Right renal pelvis (tissue), 4 donors: Measurements from ENCODE around the gene MACC1. TPM values are rescaled to one million over a fixed set of nuclear protein-coding genes. Genes with fewer than 3 reads are reported as not detected.
"Not testable (repeated sequence)": the region's sequence is repeated elsewhere in the genome, so short reads cannot be mapped to it uniquely, and the experiment has no call there.

Experiments used
- DNase-seq, 4 donors: peaks; one replicate each; pipeline ENCODE4 v3.0.0-alpha.2; 2013; ENCODE audit warnings: low read depth in 4 of 4, low spot score in 3 of 4, missing footprints in 1 of 4
- polyA plus RNA-seq, 4 donors: library from polyadenylated mRNA; unstranded; fragments of 120-200 nt; gene quantifications; one replicate each; pipeline ENCODE4 v1.2.1, GENCODE V29; 2013; ENCODE audit not compliant: insufficient read length in 4 of 4

The MACC1 gene
- polyA plus RNA-seq, 4 donors = 8.6 to 11.2 (median 10.4) TPM

DNA sequence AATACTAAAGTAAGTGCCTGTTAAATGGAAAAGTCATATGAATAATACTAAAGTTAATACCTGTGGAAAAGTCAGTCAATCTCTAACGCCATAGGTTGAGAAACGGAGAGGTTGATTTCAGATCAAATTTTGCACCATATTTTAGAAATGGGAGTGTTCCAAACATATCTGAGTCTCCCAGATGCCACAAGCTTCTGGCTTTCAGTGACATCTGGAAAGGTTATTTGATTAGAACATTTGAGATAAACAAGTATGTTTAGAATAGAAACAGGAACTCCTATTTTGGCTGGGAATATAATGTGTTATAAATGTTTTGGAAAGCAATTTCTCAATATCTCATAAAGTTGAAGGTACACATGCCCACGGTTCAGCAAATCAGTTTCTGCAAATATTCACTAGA is 5.8 kb downstream of the MACC1 start:
- DNase-seq = no peak

GRCh38 chr7:20208651-20209307 is 8.4 kb downstream of the MACC1 start:
- DNase-seq = no peak

GRCh38 chr7:20207811-20208210 is 9.4 kb downstream of the MACC1 start:
- DNase-seq = not testable (repeated sequence)

GRCh38 chr7:20206104-20206896 is 10.9 kb downstream of the MACC1 start:
- no peak for DNase-seq

GRCh38 chr7:20203316-20203715 is 13.9 kb downstream of the MACC1 start:
- DNase-seq = no peak

DNA sequence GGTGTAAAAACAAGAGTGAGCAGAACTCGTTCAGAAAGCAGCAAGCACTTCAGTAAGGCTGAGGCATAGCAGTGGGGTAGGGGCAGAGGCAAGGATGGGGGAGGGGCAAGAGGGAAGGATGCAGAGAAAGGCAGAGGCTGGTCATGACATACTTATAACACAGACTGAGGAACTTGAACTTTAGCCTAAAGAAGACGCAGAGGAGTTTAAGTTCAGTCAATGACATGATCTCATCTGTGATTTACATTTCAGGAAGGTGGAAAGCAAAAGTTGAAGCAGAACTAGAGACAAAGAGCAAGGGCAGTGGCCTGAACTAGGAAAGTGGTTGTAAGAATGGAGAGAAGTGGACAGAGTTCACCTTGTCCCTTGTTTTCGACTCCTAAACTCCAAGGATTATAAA is 15.8 kb downstream of the MACC1 start:
- DNase-seq = no peak

GRCh38 chr7:20200971-20201370 is 16.2 kb downstream of the MACC1 start:
- no peak for DNase-seq

- no peak for DNase-seq
Observed at GRCh38 chr7:20200361-20200760, 16.8 kb downstream of the MACC1 start.

DNA sequence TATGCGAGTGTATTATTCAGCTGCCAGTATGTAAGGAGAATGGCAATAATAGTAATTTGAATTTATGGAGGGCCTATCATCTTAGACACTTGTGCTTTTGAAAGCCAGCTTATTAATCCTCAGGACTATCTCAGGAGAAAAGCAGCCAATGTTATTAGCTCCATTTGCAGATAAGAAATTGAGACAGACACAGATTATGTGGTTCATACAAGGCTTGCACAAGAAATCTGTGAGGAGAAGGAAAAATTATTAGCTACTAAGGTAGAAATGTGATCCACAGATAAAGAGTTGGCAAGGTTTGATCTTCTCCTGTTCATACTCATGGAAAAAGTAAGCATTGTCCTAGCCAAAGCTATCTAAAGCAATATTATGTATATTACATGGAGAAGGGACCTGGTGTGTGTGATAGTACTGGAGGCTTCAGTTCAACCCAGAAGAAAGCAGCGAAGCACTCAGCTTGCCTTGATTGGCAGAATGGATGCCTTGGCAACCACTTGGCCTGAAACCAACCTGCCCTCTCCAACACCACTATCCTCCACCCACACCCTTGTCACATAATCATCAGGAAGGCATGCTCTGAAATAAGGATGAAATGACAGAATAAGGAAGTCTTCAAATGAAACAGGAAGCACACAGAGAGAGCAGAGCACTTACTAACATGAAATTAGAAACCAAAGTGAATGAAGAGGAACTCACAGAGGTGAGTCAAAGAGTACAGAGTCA is 18.0 kb downstream of the MACC1 start:
- DNase-seq = no peak

GRCh38 chr7:20198260-20198659 is 18.9 kb downstream of the MACC1 start:
- DNase-seq = no peak

GRCh38 chr7:20197837-20198236 is 19.3 kb downstream of the MACC1 start:
- DNase-seq = no peak

DNA sequence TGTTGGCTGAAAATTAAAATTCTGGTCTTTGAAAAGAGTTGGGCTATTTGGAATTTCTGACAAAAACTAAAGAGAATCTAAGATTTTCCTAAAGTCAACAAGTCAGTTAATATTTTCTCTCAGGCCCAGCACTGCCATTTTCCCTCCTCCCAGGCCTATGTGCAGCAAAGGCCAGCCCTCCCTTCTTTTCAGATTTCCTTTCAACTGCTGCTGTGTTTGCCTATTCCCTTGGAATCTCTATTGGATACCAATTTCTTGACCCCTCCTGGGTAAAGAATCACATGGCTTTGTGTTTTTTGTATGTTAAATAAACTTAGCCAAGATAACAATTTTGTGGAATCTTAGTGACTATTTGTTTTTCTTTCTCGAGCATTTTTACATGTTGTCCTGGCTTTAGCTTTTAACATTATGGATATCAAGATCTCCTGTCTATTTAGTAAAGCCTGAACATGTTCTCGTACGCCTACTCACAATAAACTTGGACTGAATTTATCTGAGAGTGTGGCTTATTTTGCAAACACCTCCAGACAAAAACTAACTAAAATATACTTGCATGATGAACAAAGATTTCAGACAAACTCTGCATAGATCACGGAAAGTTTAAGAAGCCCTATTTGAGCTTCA is 19.9 kb downstream of the MACC1 start:
- no peak for DNase-seq

DNA sequence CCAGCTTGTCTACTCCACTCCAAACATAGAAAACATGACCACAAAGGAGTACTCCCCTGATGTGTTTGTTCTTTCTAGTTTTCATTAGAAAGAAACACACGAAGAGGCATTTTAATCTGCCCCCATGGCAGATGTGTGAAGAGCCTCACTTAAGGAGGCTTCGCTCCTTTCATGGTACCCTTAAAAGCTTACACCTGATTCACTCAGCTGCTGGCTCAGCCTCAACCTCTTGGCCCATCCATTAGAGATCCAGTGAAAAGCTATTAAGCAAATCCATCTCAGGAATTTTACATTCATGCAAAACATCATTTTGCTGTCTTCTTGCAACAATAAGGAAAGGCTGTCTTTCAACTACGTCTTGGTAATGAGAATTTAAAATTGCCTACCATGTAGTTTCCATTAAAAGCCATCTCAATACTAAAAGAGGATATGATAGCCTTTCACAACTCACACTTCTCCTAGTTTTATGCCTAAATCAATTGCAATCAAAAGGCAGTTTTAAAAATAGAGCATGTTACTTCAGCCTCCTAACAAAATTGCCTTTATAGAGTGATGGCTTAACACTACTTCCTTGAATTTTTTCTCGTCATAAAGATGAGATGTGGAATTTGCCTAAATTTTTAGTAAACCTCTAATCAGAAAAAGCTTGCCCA is 22.7 kb downstream of the MACC1 start:
- DNase-seq = no peak

GRCh38 chr7:20193873-20194272 is 23.3 kb downstream of the MACC1 start:
- no peak for DNase-seq

DNA sequence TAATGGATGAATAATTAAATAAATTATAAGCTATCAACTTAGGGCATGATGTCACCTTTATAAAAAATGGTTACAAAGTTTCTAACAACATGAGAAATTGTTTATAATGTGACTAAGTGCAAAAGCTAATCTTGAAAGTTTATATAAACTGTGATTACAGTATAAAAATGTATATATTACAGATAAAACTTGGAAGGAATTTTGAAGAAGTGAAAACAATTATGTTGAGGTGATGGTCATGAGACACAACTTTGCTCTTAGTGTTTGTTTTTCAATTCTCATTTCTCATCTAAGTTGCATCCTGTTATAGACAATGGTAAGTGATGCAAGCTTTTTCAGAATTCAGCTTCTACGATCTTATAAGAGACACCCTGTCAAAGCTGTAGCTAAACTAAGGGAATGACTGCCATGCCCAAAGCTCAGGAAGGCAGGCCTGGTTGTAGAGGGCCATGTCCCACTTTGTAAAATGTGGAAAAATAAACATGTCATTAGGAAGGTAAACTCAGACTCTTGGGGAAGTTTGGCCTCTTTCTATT is 23.9 kb downstream of the MACC1 start:
- DNase-seq = no peak

GRCh38 chr7:20191391-20191869 is 25.8 kb downstream of the MACC1 start:
- DNase-seq = no peak

DNA sequence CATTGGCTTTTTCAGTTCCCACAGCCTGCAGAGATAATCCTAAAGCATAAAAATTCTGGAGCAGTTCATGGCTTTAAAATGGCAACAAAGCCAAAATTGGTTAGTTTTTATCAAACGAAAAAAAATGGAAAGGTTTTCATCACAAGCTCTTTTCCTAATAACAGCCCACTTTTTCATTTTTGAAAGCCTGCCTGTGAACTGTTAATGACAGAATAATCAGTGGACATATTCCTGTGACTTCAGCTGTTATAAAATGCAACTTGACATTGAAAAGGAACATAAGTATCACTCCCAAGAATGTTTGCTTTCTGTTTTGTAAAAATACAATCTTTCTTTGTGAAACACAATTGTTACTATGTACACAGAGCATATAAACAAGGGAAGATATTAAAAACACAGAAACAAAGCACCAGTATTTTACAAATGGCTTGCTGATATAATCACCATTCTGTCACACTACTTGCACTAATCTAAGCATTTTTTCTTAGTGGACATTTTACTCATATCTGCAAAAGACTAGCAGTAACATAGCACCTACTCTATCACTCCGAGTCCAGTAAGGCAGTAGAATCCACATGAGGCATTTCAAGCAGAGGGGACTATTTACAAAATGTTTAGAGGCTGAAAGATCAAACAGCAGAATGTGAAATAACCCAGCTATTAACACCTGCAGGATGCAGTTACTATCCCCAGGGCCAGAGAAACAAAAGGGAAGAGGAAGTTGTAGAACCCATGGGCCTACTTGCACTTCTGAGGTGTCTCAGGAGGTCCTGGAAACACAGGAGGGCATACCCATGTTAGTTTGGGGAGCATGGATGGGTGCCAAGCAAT is 26.4 kb downstream of the MACC1 start:
- no peak for DNase-seq

DNA sequence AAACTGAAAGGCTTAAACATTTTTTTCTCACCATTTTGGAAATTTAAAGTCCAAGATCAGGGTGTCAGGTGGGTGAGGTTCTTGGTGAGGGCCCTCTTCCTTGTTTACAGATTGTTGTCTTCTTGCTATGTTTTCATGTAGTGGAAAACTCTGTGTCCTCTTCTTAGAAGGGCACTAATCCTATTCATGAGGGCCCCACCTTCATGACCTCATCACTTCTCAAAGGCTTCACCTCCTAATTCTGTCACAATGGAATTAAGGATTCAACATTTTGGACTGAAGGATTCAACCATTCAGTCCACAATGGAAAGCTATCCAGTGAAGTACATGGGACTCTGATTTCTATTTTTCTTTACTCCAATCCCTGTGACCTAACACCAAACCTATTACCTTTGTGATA is 27.3 kb downstream of the MACC1 start:
- no peak for DNase-seq

DNA sequence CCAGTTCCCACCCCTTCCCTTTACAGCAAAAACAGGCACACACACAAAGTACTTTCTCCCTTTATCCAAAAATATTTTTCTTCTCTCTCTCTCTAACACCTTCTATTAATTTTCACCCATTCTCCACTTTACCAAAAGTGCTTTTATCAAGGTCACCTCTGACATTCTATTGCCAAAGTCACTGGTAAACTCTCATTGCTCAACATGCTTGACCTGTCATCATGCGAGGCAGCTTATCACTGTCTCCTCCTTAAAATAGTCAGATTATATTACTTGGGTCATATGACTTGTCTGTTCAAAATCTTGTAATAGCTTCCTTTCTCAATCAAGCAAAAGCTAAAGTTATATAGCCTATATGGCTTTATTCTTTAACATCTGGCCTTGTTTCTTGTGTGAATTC is 28.6 kb downstream of the MACC1 start:
- DNase-seq = no peak
